ENCODE results near the gene KIF18A.

DNA sequence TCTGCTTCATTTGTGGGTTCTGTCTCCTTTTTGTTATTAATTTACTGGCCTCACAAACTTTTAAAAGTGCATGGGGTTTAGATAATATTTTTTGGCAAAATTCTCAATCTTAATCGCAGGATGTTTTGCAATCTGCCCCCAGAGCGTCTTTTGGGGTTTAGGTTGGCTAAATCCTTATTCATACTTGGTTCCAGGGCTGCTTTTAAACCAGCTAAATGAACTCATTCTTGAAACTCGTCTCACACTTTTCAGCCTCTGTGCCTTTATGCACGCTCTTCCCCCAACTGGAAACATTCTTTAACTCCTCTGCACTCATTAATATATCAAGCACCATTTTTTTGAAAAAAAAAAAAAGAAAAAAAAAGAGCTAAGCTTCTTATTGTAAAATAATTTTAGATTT is 131.7 kb downstream of the KIF18A start:
- TF ChIP-seq, protein P1, sequence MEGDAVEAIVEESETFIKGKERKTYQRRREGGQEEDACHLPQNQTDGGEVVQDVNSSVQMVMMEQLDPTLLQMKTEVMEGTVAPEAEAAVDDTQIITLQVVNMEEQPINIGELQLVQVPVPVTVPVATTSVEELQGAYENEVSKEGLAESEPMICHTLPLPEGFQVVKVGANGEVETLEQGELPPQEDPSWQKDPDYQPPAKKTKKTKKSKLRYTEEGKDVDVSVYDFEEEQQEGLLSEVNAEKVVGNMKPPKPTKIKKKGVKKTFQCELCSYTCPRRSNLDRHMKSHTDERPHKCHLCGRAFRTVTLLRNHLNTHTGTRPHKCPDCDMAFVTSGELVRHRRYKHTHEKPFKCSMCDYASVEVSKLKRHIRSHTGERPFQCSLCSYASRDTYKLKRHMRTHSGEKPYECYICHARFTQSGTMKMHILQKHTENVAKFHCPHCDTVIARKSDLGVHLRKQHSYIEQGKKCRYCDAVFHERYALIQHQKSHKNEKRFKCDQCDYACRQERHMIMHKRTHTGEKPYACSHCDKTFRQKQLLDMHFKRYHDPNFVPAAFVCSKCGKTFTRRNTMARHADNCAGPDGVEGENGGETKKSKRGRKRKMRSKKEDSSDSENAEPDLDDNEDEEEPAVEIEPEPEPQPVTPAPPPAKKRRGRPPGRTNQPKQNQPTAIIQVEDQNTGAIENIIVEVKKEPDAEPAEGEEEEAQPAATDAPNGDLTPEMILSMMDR (IDR thresholded peaks at IDR 0.05), result no peak
- TF ChIP-seq POLR2A (IDR thresholded peaks at IDR 0.05), result no peak
